ENCODE data around the gene ADD2.
"Not testable (repeated sequence)": the region's sequence is repeated elsewhere in the genome, so short reads cannot be mapped to it uniquely, and the experiment has no call there.

Gene ADD2

GRCh38 chr2:70674636-70675430, 93.2 kb downstream of the ADD2 start:
- H3K4me3 Mint-ChIP-seq = no peak overlapping the region
- H3K27ac Mint-ChIP-seq = no peak overlapping the region

GRCh38 chr2:70673041-70673647, 94.9 kb downstream of the ADD2 start:
- H3K9me3 Mint-ChIP-seq = no peaks in the 10 kb centered on the region
- no peaks in the 10 kb centered on the region for H3K27me3 Mint-ChIP-seq
- no peaks in the 10 kb centered on the region for H3K36me3 Mint-ChIP-seq (ENCODE audit: low read depth)
- H3K4me1 Mint-ChIP-seq (ENCODE audit: low read depth) = no peaks in the 10 kb centered on the region
- no peak overlapping the region for H3K4me3 Mint-ChIP-seq
- no peak overlapping the region for H3K27ac Mint-ChIP-seq

More at GRCh38 chr2:70674636-70675430, 93.2 kb downstream of the ADD2 start:
- Mint-ChIP-seq H3K4me1 (ENCODE audit: low read depth) (no peaks in the 10 kb centered on the region), H3K36me3 (ENCODE audit: low read depth) (no peaks in the 10 kb centered on the region), H3K9me3 (no peaks in the 10 kb centered on the region), H3K27me3 (no peaks in the 10 kb centered on the region)

- Mint-ChIP-seq H3K9me3 (no peaks in the 10 kb centered on the region), H3K27me3 (no peaks in the 10 kb centered on the region), H3K4me1 (ENCODE audit: low read depth) (no peaks in the 10 kb centered on the region), H3K4me3 (no peak overlapping the region), H3K27ac (no peak overlapping the region), H3K36me3 (ENCODE audit: low read depth) (no peaks in the 10 kb centered on the region)
These were observed 96.8 kb downstream of the ADD2 start for GRCh38 chr2:70671092-70671675.

- Mint-ChIP-seq H3K4me1 (ENCODE audit: low read depth) (no peaks in the 10 kb centered on the region), H3K27me3 (no peaks in the 10 kb centered on the region)
These were observed 97.4 kb downstream of the ADD2 start for GRCh38 chr2:70670626-70671025.

GRCh38 chr2:70670202-70670601, 97.8 kb downstream of the ADD2 start:
- no peaks in the 10 kb centered on the region for H3K9me3 Mint-ChIP-seq
- H3K4me3 Mint-ChIP-seq = no peak overlapping the region
- no peak overlapping the region for H3K27ac Mint-ChIP-seq
- H3K36me3 Mint-ChIP-seq (ENCODE audit: low read depth) = no peaks in the 10 kb centered on the region
- no peaks in the 10 kb centered on the region for H3K4me1 Mint-ChIP-seq (ENCODE audit: low read depth)
- H3K27me3 Mint-ChIP-seq = no peaks in the 10 kb centered on the region

More at GRCh38 chr2:70670626-70671025, 97.4 kb downstream of the ADD2 start:
- H3K4me3 Mint-ChIP-seq = no peak overlapping the region
- H3K27ac Mint-ChIP-seq = no peak overlapping the region
- no peaks in the 10 kb centered on the region for H3K36me3 Mint-ChIP-seq (ENCODE audit: low read depth)
- H3K9me3 Mint-ChIP-seq = no peaks in the 10 kb centered on the region

- peaks cover 3% of the 10 kb centered on the region for H3K36me3 Mint-ChIP-seq (ENCODE audit: low read depth)
- no peaks in the 10 kb centered on the region for H3K27me3 Mint-ChIP-seq
- H3K4me3 Mint-ChIP-seq = no peak overlapping the region
- no peak overlapping the region for H3K27ac Mint-ChIP-seq
- H3K4me1 Mint-ChIP-seq (ENCODE audit: low read depth) = peaks cover 8% of the 10 kb centered on the region
- H3K9me3 Mint-ChIP-seq = peaks cover 4% of the 10 kb centered on the region
These were observed 99.1 kb downstream of the ADD2 start for GRCh38 chr2:70668911-70669310.

GRCh38 chr2:70668432-70668831, 99.6 kb downstream of the ADD2 start:
- H3K27ac Mint-ChIP-seq = no peak overlapping the region
- no peaks in the 10 kb centered on the region for H3K27me3 Mint-ChIP-seq
- H3K4me1 Mint-ChIP-seq (ENCODE audit: low read depth) = peaks cover 9% of the 10 kb centered on the region

GRCh38 chr2:70664525-70664924, 103.5 kb downstream of the ADD2 start:
- no peaks in the 10 kb centered on the region for H3K27me3 Mint-ChIP-seq
- peak overlapping the region; percentile 17 for H3K27ac Mint-ChIP-seq
- peaks cover 4% of the 10 kb centered on the region for H3K9me3 Mint-ChIP-seq
- no peak overlapping the region for H3K4me3 Mint-ChIP-seq
- H3K36me3 Mint-ChIP-seq (ENCODE audit: low read depth) = peaks cover 3% of the 10 kb centered on the region
- H3K4me1 Mint-ChIP-seq (ENCODE audit: low read depth) = peaks cover 9% of the 10 kb centered on the region

More at GRCh38 chr2:70668432-70668831, 99.6 kb downstream of the ADD2 start:
- Mint-ChIP-seq H3K36me3 (ENCODE audit: low read depth) (peaks cover 3% of the 10 kb centered on the region), H3K9me3 (peaks cover 4% of the 10 kb centered on the region), H3K4me3 (no peak overlapping the region)

- no peak overlapping the region for H3K27ac Mint-ChIP-seq
- H3K4me3 Mint-ChIP-seq = no peak overlapping the region
- peaks cover 4% of the 10 kb centered on the region for H3K9me3 Mint-ChIP-seq
- H3K36me3 Mint-ChIP-seq (ENCODE audit: low read depth) = peaks cover 3% of the 10 kb centered on the region
- H3K27me3 Mint-ChIP-seq = no peaks in the 10 kb centered on the region
- H3K4me1 Mint-ChIP-seq (ENCODE audit: low read depth) = peaks cover 9% of the 10 kb centered on the region
These were observed 104.6 kb downstream of the ADD2 start for GRCh38 chr2:70663411-70663810.

GRCh38 chr2:70659551-70659950, 108.4 kb downstream of the ADD2 start:
- H3K4me1 Mint-ChIP-seq (ENCODE audit: low read depth) = peaks cover 30% of the 10 kb centered on the region
- peaks cover under 1% of the 10 kb centered on the region for H3K36me3 Mint-ChIP-seq (ENCODE audit: low read depth)
- no peak overlapping the region for H3K27ac Mint-ChIP-seq
- H3K4me3 Mint-ChIP-seq = no peak overlapping the region
- H3K27me3 Mint-ChIP-seq = no peaks in the 10 kb centered on the region
- H3K9me3 Mint-ChIP-seq = peaks cover 1% of the 10 kb centered on the region

GRCh38 chr2:70658476-70658875, 109.5 kb downstream of the ADD2 start:
- H3K4me1 Mint-ChIP-seq (ENCODE audit: low read depth) = peaks cover 24% of the 10 kb centered on the region

GRCh38 chr2:70657246-70657645, 110.8 kb downstream of the ADD2 start:
- H3K9me3 Mint-ChIP-seq = no peaks in the 10 kb centered on the region
- peaks cover 24% of the 10 kb centered on the region for H3K4me1 Mint-ChIP-seq (ENCODE audit: low read depth)
- no peaks in the 10 kb centered on the region for H3K36me3 Mint-ChIP-seq (ENCODE audit: low read depth)
- H3K27ac Mint-ChIP-seq = peak overlapping the region; percentile 1
- peak overlapping the region; percentile 2 for H3K4me3 Mint-ChIP-seq
- no peaks in the 10 kb centered on the region for H3K27me3 Mint-ChIP-seq

More at GRCh38 chr2:70658476-70658875, 109.5 kb downstream of the ADD2 start:
- no peaks in the 10 kb centered on the region for H3K27me3 Mint-ChIP-seq
- H3K36me3 Mint-ChIP-seq (ENCODE audit: low read depth) = no peaks in the 10 kb centered on the region
- no peaks in the 10 kb centered on the region for H3K9me3 Mint-ChIP-seq
- no peak overlapping the region for H3K27ac Mint-ChIP-seq
- H3K4me3 Mint-ChIP-seq = no peak overlapping the region

- no peak overlapping the region for H3K4me3 Mint-ChIP-seq
- peak overlapping the region; percentile 16 for H3K27ac Mint-ChIP-seq
- H3K36me3 Mint-ChIP-seq (ENCODE audit: low read depth) = no peaks in the 10 kb centered on the region
- peaks cover 24% of the 10 kb centered on the region for H3K4me1 Mint-ChIP-seq (ENCODE audit: low read depth)
- no peaks in the 10 kb centered on the region for H3K9me3 Mint-ChIP-seq
- H3K27me3 Mint-ChIP-seq = peaks cover 6% of the 10 kb centered on the region
These were observed 111.5 kb downstream of the ADD2 start for GRCh38 chr2:70656421-70657010.

- Mint-ChIP-seq H3K9me3 (no peaks in the 10 kb centered on the region), H3K36me3 (ENCODE audit: low read depth) (no peaks in the 10 kb centered on the region), H3K4me3 (no peak overlapping the region), H3K27ac (no peak overlapping the region), H3K4me1 (ENCODE audit: low read depth) (peaks cover 24% of the 10 kb centered on the region), H3K27me3 (peaks cover 7% of the 10 kb centered on the region)
These were observed 112.2 kb downstream of the ADD2 start for GRCh38 chr2:70655786-70656185.

GRCh38 chr2:70655211-70655610, 112.8 kb downstream of the ADD2 start:
- not testable (repeated sequence) for H3K27me3 Mint-ChIP-seq; H3K9me3 Mint-ChIP-seq; H3K36me3 Mint-ChIP-seq (ENCODE audit: low read depth); H3K27ac Mint-ChIP-seq; H3K4me3 Mint-ChIP-seq
- H3K4me1 Mint-ChIP-seq (ENCODE audit: low read depth) = peaks cover 24% of the 10 kb centered on the region

All from stimulated activated naive CD8-positive, alpha-beta T cell treated with anti-CD3 and anti-CD28 coated beads, Interleukin-15, Interleukin-2, amounts not matched to agents 100 ng/mL and 50 ng/mL, for 24 hours (primary cell).